IPS-NIHi7 (cell line): ENCODE data around the gene ANP32A.
A peak's percentile ranks its signal among the peaks of the same experiment; 100 is the strongest.

Source experiments
- DNase-seq: peaks from one replicate; pipeline ENCODE4 v3.0.0; 2012; ENCODE audit warnings: mixed read lengths; ENCODE audit errors: extremely low spot score

ANP32A gene

DNA sequence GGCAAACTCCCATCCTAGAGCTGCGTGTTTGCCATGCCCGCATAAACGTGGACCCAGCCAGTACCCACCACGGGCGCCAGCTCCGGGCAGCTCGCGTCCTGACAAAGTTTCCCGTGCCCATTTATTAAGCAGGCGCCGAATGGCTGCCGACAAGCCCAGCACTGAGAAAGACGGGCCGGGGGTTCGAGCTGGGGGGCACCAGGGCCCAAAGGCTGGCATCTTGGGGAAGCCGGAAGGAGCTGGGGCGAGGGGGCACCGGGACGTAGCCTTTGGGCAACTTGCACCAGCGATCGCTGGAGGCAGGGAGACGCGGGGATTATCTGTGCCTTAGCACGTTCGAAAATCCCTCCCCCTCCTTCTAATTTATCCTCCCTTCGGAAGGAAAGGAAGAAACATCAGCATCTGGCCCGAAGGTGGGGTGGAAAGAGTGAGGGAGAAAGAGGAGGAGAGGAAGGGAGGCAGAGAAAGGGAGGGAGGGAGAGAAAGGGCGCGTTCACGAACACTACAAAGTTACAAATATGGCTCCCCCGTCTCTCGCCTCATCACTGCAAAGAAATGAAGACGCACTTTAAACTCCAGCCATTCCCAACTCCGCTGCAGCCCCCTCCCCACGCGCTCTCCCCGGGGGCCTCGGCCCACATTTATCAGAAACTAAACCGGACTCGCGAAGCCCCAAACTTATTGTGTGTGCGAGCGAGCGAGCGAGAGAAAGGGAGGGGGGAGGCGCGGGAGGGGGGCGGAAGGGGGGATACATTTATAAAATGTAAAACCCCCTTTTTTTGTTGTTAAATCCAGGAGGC is 1.0 kb downstream of the ANP32A start:
- DNase-seq, result no peak

DNA sequence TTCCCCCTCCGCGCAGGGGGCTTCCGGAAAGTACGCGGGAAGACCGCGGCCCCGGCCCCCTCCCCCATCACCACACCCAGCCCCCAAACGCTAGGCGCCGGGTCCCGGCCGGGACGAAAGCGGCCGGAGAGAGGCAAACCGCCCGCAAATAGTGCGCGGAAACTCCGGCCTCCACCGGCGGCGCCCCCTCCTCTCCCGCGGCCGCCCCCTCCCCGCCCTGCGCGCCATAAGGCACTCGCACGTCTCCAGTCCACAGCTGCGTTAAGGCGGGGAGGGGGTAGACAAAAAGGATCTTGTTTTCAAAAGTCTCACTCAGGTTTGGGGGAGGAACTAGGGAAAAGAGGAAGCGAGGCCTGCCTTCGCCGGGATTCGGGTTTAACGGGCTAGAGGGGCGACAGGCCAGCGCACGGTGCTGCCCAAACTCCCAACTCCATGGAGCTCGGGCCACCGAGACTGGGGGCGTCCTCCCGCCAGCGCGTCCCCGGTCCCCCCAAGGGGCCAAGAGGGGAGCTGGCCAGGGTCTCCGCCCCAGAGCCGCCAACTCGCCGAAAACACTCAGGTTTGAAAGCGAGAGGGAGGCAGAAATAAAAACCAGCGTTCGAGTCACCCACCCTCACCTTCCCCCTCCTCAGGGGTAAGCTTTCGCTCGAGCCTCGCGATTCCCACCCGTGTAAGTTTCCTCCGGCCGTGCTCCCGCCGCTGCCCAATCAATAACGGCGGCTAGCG is 1.8 kb downstream of the ANP32A start:
- peak; percentile 53 for DNase-seq

DNA sequence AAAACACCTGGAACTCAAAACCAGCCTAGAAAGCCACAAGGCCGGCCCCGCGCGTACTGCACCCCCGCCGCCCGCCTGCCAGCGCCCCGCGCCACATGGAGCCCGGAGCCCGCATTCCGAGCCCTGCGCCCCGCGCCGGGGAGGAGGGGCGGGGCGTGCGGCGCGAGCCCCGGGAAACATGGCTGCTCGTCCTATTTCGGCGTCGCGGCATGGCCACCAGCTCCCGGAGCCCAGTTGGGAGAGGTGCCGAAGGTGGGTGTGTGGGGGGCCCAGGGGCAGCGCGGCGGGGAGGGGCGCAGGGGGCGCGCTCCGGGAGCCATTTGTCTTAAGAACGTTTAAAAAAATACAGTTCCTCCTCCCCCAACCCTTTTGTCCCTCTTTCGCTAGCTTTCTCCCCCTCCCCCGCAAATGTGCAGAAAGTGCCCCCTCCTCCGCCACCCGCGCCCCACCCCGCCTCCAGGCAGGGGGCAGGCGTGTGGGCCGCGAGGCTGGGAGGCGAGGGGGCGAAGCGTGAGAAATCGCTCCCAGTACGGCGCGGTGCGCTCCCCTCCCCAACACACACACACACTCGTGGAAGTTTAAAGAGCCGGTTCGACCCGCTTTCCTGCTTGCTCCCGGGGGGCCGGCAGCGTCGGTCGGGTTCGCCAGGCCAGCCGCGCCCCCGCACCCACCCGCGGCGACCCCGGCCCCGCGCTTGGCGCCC is 2.5 kb downstream of the ANP32A start:
- no peak for DNase-seq

DNA sequence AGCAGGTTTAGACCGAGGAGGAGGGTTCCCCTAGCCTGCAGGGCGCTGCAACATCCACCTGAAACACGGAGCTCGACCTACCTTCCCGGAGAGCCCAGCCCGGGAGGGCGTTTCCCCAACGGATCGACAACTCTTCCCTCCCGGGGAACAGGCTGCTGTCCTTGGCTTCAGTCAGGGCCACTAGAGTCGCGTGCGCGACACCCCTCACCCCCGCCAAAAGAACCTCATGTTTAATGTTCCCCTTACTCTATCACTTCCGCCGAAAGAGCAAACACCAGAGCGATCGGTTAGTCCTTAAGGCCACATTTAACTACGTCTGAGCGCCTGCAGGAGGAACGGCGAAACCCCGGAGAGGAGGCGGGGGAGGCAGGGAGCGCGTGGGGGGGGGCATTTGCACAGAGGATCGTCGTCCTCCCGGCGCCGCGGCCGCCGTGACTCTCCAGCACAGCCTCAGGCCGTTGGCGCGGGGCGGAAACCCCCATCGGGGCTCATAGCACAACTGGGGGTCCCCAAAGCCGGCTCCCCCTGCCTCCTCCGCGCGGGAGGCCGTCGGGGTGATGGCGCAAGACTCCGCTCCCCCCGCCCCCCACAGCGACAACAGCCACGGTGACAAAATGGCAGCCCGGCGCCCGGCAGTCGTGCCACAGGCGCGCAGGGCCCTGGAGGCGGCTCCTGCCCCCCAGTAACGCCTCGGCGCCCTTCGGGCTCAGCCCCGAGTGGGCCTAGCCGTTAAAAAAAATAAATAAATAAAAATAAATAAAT is 3.2 kb downstream of the ANP32A start:
- no peak for DNase-seq

DNA sequence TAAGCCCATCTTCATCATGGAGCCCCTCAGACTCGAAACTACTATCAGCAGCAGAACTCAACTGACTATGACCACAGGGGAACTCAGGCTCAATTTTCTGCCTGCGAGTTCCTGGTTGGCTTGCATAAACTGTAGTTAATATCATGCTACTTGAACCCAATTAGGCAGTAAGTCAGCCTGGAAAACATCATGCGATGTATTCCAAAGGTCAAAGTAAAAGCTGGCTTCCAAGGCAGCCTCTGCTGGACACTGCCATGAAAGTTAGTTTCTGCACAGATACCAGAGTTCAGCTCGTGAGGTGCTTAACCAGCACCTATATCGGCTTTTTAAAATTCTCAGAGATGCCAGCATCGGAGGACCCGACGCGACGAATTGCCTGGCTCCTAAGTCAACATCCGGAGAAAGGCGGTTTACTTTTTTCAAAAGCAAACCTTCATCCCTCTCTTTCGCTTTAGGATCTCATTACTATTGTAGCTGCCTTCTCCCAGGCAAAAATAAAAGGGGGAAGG is 3.8 kb downstream of the ANP32A start:
- no peak for DNase-seq

- no peak for DNase-seq
Observed at GRCh38 chr15:68816158-68816557, 4.5 kb downstream of the ANP32A start.

GRCh38 chr15:68815598-68815997 is 5.1 kb downstream of the ANP32A start:
- DNase-seq, result no peak

DNA sequence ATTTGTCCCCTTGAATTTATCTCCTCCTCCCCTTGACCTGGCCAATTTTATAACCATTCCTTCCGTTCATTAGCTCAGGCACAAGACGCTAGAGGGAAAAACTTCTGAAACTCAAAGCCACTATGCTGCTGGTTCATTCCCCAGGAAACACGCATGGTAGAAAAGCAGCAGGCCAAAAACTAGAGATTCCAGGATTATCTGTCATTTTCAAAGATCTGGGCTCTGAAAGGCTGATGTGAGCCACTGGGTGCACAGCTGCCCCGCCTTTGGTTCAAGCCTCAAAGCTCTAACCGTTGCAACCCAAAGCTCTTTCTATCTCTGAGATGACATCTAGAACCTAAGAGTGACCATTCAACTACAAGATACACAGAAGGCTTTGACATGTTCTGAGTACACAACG is 6.1 kb downstream of the ANP32A start:
- no peak for DNase-seq

DNA sequence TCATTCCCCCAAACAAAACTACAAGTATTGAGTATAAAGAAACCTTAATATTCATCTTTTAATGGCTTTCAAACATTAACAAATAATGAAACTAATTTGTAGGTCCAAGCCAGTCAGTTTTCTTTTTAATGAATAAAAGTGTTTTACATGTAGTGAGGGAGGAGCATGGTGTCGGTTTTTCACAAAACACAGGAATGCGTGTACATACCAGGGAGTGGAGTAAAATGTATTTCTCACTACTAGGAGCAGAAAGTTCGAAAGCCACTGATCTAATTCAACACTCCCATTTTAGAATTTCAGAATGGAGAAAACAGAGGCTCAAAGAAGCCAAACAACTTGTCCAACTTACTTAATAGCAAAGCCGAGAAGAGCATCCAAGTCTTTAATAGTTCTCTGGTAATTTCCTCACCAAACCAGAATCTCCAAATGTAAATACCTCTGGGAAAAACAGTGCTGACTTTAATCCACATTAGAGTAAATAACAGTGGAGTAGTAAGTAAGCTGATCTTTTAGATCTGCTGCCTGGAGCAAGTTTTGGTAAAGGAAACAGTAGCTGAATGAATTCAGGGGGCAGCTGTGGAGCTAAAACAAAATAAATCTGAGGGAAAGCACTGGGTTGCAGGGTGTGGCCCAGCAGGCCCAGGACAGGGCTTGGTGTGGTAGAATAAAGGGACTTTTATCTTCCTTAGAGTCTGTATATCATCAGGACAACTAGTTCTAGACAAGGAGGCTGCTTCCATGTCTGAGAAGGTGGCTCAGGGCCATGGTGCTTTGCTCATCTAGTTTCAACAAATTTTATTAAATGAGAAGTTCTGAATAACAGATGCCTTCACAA is 7.9 kb downstream of the ANP32A start:
- DNase-seq, result no peak

DNA sequence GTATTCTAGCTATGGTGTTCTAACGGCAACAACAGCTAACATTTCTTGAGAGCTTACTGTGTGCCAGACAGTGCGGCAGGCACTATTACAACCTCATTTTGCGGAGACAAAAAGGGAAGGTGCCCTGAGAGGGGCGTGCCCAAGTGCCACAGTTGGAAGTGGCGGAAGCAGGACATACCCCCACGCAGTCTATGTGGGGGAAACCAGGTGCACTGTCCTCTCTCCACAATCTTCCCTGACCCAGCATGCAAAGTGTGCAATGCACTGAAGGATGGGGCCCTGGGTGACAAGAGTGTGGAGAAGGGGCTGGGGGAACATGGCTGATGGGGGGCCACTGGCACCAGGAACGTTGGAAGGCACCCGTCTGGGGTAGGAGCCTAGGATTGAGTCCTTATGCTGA is 8.6 kb downstream of the ANP32A start:
- DNase-seq, result no peak

- no peak for DNase-seq
Observed at GRCh38 chr15:68809517-68809916, 11.2 kb downstream of the ANP32A start.

GRCh38 chr15:68808770-68809169 is 11.9 kb downstream of the ANP32A start:
- DNase-seq, result no peak

DNA sequence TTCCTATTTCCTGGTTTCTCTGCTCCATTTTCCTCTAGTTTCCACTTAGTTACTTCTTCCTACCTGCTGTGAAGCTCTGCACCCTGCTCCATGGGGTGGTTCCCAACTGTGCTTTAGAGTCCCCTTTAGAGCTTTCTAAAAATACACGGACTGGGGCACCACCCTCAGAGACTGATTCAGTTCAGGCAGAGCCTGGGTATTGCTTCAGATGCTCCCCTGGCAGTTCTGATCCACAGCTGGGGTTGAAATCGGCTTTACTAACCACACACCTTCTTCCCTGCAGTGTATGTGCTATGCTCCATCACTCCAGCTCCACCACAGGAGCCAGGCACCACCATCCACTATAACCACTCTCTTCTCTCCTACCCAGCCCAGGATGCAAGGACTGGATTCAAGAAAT is 12.6 kb downstream of the ANP32A start:
- DNase-seq, result no peak

GRCh38 chr15:68807249-68807648 is 13.4 kb downstream of the ANP32A start:
- no peak for DNase-seq

- no peak for DNase-seq
Observed at GRCh38 chr15:68806220-68807060, 14.3 kb downstream of the ANP32A start.

DNA sequence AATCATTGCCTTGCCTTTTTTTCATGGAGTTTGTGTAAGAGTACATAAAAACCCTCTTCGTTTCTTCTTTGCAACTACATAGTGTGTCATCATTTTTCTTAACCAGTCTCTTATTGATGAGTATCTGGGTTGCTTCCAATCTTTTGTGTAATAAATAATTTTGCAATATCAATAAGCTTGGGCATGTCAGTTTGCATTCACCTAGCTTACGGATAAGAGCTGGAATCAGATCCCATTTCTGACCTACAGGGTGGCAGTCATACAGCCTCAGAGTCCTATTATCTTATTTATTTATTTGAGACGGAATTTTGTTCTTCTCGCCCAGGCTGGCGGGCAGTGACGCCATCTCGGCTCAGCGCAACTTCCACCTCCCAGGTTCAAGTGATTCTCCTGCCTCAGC is 18.3 kb downstream of the ANP32A start:
- no peak for DNase-seq

- DNase-seq, result no peak
Observed at GRCh38 chr15:68801572-68802148, 19.0 kb downstream of the ANP32A start.

GRCh38 chr15:68800875-68801274 is 19.8 kb downstream of the ANP32A start:
- no peak for DNase-seq

- DNase-seq, result no peak
Observed at GRCh38 chr15:68798346-68799094, 22.2 kb downstream of the ANP32A start.
